ENCODE data around the gene ZNF497.
A peak's percentile ranks its signal among the peaks of the same experiment; 100 is the strongest.
"Not testable (repeated sequence)": the region's sequence is repeated elsewhere in the genome, so short reads cannot be mapped to it uniquely, and the experiment has no call there.

Gene ZNF497

GRCh38 chr19:58366585-58367430 is 4.3 kb upstream of the ZNF497 start:
- no peak for DNase-seq

- no peak for DNase-seq
Observed at GRCh38 chr19:58364146-58364545, 1.6 kb upstream of the ZNF497 start.

GRCh38 chr19:58361900-58362271 is 665 bp downstream of the ZNF497 start:
- DNase-seq, result peak; percentile 64

- DNase-seq, result no peak
Observed at GRCh38 chr19:58357481-58358145, 4.9 kb downstream of the ZNF497 start.

GRCh38 chr19:58356766-58357480 is 5.6 kb downstream of the ZNF497 start:
- no peak for DNase-seq

GRCh38 chr19:58355908-58356765 is 6.4 kb downstream of the ZNF497 start:
- peak; percentile 32 for DNase-seq

- no peak for DNase-seq
Observed at GRCh38 chr19:58355215-58355796, 7.2 kb downstream of the ZNF497 start.

- DNase-seq, result no peak
Observed at GRCh38 chr19:58354478-58355030, 8.0 kb downstream of the ZNF497 start.

- no peak for DNase-seq
Observed at GRCh38 chr19:58353717-58354477, 8.7 kb downstream of the ZNF497 start.

- DNase-seq, result no peak
Observed at GRCh38 chr19:58352760-58353671, 9.5 kb downstream of the ZNF497 start, which contains the start of gene A1BG. TSS of gene A1BG (minus strand) at chr19:58353492. CDS start at chr19:58353437, 55 bp downstream.

GRCh38 chr19:58351990-58352755 is 10.4 kb downstream of the ZNF497 start:
- DNase-seq, result no peak

- no peak for DNase-seq
Observed at GRCh38 chr19:58351558-58351878, 11.0 kb downstream of the ZNF497 start.

GRCh38 chr19:58350871-58351557 is 11.5 kb downstream of the ZNF497 start:
- no peak for DNase-seq

GRCh38 chr19:58350001-58350861 is 12.3 kb downstream of the ZNF497 start:
- DNase-seq, result no peak

GRCh38 chr19:58349590-58349989 is 13.0 kb downstream of the ZNF497 start:
- no peak for DNase-seq

GRCh38 chr19:58348080-58348479 is 14.5 kb downstream of the ZNF497 start:
- DNase-seq, result not testable (repeated sequence)
